SU-DHL-6 (cell line): ENCODE measurements around the gene RPS6KA4.

Source experiments
- H2AFZ ChIP-seq: fragments of 200-600 bp; sonication (generic); 2 replicates; pipeline ENCODE4 v1.6.1; 2014; ENCODE audit warnings: low read depth, mild to moderate bottlenecking, moderate library complexity, mixed read lengths, antibody characterized with exemption, low read length; ENCODE audit not compliant: severe bottlenecking
- H3F3A ChIP-seq: fragments of 200-600 bp; shearing (Covaris generic); 2 replicates; pipeline ENCODE4 v1.6.0; 2016; ENCODE audit warnings: antibody characterized with exemption, mild to moderate bottlenecking; ENCODE audit not compliant: insufficient read depth
- H3K27ac ChIP-seq: fragments of 200-600 bp; sonication (generic); 2 replicates; pipeline ENCODE4 v1.5.1; 2016; ENCODE audit warnings: low read depth, mild to moderate bottlenecking, low read length, moderate library complexity, mixed read lengths
- H3K27me3 ChIP-seq: fragments of 200-600 bp; sonication (generic), shearing (Covaris generic); 2 replicates; pipeline ENCODE4 v1.6.0; 2014; ENCODE audit warnings: mild to moderate bottlenecking, low read length
- H3K36me3 ChIP-seq: fragments of 200-600 bp; sonication (generic); 2 replicates; pipeline ENCODE4 v1.6.1; 2014; ENCODE audit warnings: mild to moderate bottlenecking, low read length, mixed read lengths
- H3K4me2 ChIP-seq: fragments of 300-600, 200-600 bp; shearing (Covaris generic), sonication (generic); 2 replicates; pipeline ENCODE4 v1.6.0; 2014; ENCODE audit warnings: low read length, low read depth, mild to moderate bottlenecking; ENCODE audit not compliant: poor library complexity, severe bottlenecking
- H3K4me3 ChIP-seq: fragments of 200-600 bp; sonication (generic); 2 replicates; pipeline ENCODE4 v1.5.1; 2014; ENCODE audit warnings: antibody characterized with exemption, low read length, mild to moderate bottlenecking, mixed read lengths; ENCODE audit not compliant: insufficient read depth, poor library complexity, severe bottlenecking
- H3K79me2 ChIP-seq: fragments of 200-600 bp; sonication (generic); 2 replicates; pipeline ENCODE4 v1.6.1; 2014; ENCODE audit warnings: mild to moderate bottlenecking, low read length, moderate library complexity; ENCODE audit not compliant: insufficient read depth
- H3K9ac ChIP-seq: fragments of 200-600 bp; sonication (generic); 2 replicates; pipeline ENCODE4 v1.7.0; 2014; ENCODE audit warnings: mild to moderate bottlenecking, low read length
- H3K9me2 ChIP-seq: fragments of 200-600 bp; sonication (generic); replicated peaks from 2 replicates; pipeline ENCODE4 v1.6.1; 2014; ENCODE audit warnings: low read length; ENCODE audit not compliant: insufficient read depth
- H3K9me3 ChIP-seq: fragments of 200-600 bp; sonication (generic); 2 replicates; pipeline ENCODE4 v1.6.1; 2014; ENCODE audit warnings: low read length, mixed read lengths; ENCODE audit not compliant: insufficient read depth
- H4K20me1 ChIP-seq: fragments of 200-600 bp; sonication (generic); 2 replicates; pipeline ENCODE4 v1.6.1; 2014; ENCODE audit warnings: low read depth, mild to moderate bottlenecking, antibody characterized with exemption, low read length, moderate library complexity, mixed read lengths
- CTCF ChIP-seq: fragments of 200-600 bp; sonication (generic); IDR thresholded peaks from one replicate; pipeline ENCODE4 v1.5.1; 2017; ENCODE audit warnings: antibody characterized with exemption, mild to moderate bottlenecking, low read length, moderate library complexity; ENCODE audit not compliant: insufficient read depth, poor library complexity, severe bottlenecking
- EZH2phosphoT487 ChIP-seq: fragments of 200-600 bp; sonication (generic), shearing (Covaris generic); conservative IDR thresholded peaks from 2 replicates; pipeline ENCODE4 v1.6.1; 2018; ENCODE audit warnings: mild to moderate bottlenecking, antibody characterized with exemption, low read length, moderate library complexity, mixed read lengths

RPS6KA4 gene

GRCh38 chr11:64373598-64373974, 14.6 kb downstream of the RPS6KA4 start:
- Histone ChIP-seq H3F3A (no peaks in the 10 kb centered on the region), H3K36me3 (no peaks in the 10 kb centered on the region), H3K4me3 (no peak overlapping the region), H2AFZ (no peak overlapping the region), H3K9me3 (no peaks in the 10 kb centered on the region), H3K27me3 (no peaks in the 10 kb centered on the region), H3K9me2 (no peaks in the 10 kb centered on the region), H3K79me2 (no peaks in the 10 kb centered on the region), H4K20me1 (no peaks in the 10 kb centered on the region), H3K27ac (no peak overlapping the region), H3K9ac (no peak overlapping the region), H3K4me2 (no peak overlapping the region)
- TF ChIP-seq EZH2phosphoT487 (no peak), CTCF (no peak)

GRCh38 chr11:64376071-64376470, 17.1 kb downstream of the RPS6KA4 start:
- no peaks in the 10 kb centered on the region for H3K9me2 ChIP-seq
- H3K27me3 ChIP-seq, result no peaks in the 10 kb centered on the region
- no peaks in the 10 kb centered on the region for H3K9me3 ChIP-seq
- H3K9ac ChIP-seq, result no peak overlapping the region
- no peaks in the 10 kb centered on the region for H4K20me1 ChIP-seq
- H3K4me2 ChIP-seq, result no peak overlapping the region
- no peaks in the 10 kb centered on the region for H3F3A ChIP-seq
- H3K36me3 ChIP-seq, result no peaks in the 10 kb centered on the region
- H2AFZ ChIP-seq, result no peak overlapping the region
- H3K4me3 ChIP-seq, result no peak overlapping the region
- no peaks in the 10 kb centered on the region for H3K79me2 ChIP-seq
- no peak for TF ChIP-seq EZH2phosphoT487
- TF ChIP-seq CTCF, result no peak
- no peak overlapping the region for H3K27ac ChIP-seq

- Histone ChIP-seq H3K9me2 (no peaks in the 10 kb centered on the region), H3K4me3 (no peak overlapping the region), H3K36me3 (no peaks in the 10 kb centered on the region), H3K27me3 (no peaks in the 10 kb centered on the region), H3F3A (no peaks in the 10 kb centered on the region), H4K20me1 (no peaks in the 10 kb centered on the region), H3K9me3 (no peaks in the 10 kb centered on the region), H2AFZ (no peak overlapping the region), H3K79me2 (no peaks in the 10 kb centered on the region), H3K9ac (no peak overlapping the region), H3K4me2 (no peak overlapping the region), H3K27ac (no peak overlapping the region)
- TF ChIP-seq EZH2phosphoT487 (no peak), CTCF (no peak)
Observed at GRCh38 chr11:64378335-64378880, 19.4 kb downstream of the RPS6KA4 start.
